ENCODE data around the gene ZNF71.

- TF ChIP-seq CTCF (conservative IDR thresholded peaks at IDR 0.05 in 1 of 2, IDR thresholded peaks at IDR 0.05 in 1 of 2; ENCODE audit: low read depth in 1 of 2, low read length in 2 of 2) (no peak), EZH2 (IDR thresholded peaks at IDR 0.05; ENCODE audit: low read length, missing control alignments) (no peak)
Measured at GRCh38 chr19:56670401-56670960, 75.4 kb downstream of the ZNF71 start.

Measured in fibroblast of lung (primary cell).